DND-41 (cell line): ENCODE data around the gene KLRF2.

Experiments
- ATAC-seq: fragments of 200-7000 bp; cut with Tn5 transposase; 3 replicates; pipeline ENCODE4 v1.9.1; 2021; ENCODE audit warnings: low read depth; ENCODE audit not compliant: insufficient read depth
- DNase-seq: peaks from one replicate; pipeline ENCODE4 v3.0.0-alpha.2; 2020
- H2AFZ ChIP-seq: 2 replicates; pipeline ENCODE4 v1.6.0; 2012; ENCODE audit warnings: low read depth, low read length
- H3K27ac ChIP-seq: 2 replicates; pipeline ENCODE4 v1.5.1; 2012; ENCODE audit warnings: low read length, inconsistent platforms
- H3K27me3 ChIP-seq: fragments of 200-600 bp; sonication (generic); 2 replicates; pipeline ENCODE4 v1.6.0; 2012; ENCODE audit warnings: low read length, mild to moderate bottlenecking, inconsistent platforms; ENCODE audit not compliant: insufficient read depth, poor library complexity
- H3K36me3 ChIP-seq: 2 replicates; pipeline ENCODE4 v1.5.1; 2012; ENCODE audit warnings: low read length, inconsistent platforms; ENCODE audit not compliant: insufficient read depth
- H3K4me1 ChIP-seq: 2 replicates; pipeline ENCODE4 v1.5.1; 2012; ENCODE audit warnings: mild to moderate bottlenecking, low read length; ENCODE audit not compliant: insufficient read depth
- H3K4me2 ChIP-seq: 2 replicates; pipeline ENCODE4 v1.6.0; 2012; ENCODE audit warnings: mild to moderate bottlenecking, moderate library complexity, low read length, inconsistent platforms; ENCODE audit not compliant: insufficient read depth
- H3K4me3 ChIP-seq, 2 experiments: fragments of 200-600 bp in 1 of 2; shearing (Covaris generic) in 1 of 2; 2 replicates each; pipeline ENCODE4 v1.5.1; 2012 to 2016; ENCODE audit warnings: inconsistent platforms in 2 of 2, low read length in 2 of 2, mild to moderate bottlenecking in 2 of 2, low read depth in 1 of 2, moderate library complexity in 1 of 2
- H3K79me2 ChIP-seq: 2 replicates; pipeline ENCODE4 v1.6.0; 2012; ENCODE audit warnings: low read length, inconsistent platforms; ENCODE audit not compliant: insufficient read depth
- H3K9ac ChIP-seq: 2 replicates; pipeline ENCODE4 v1.6.0; 2012; ENCODE audit warnings: low read depth, mild to moderate bottlenecking, inconsistent platforms, low read length, moderate library complexity
- H3K9me3 ChIP-seq: 2 replicates; pipeline ENCODE4 v1.5.1; 2012; ENCODE audit warnings: low read length, moderate library complexity, mild to moderate bottlenecking, inconsistent platforms; ENCODE audit not compliant: insufficient read depth, severe bottlenecking
- H4K20me1 ChIP-seq: 2 replicates; pipeline ENCODE4 v1.6.0; 2012; ENCODE audit warnings: low read length; ENCODE audit not compliant: insufficient read depth
- CTCF ChIP-seq: IDR thresholded peaks from 2 replicates; pipeline ENCODE4 v1.5.1; 2012; ENCODE audit warnings: borderline replicate concordance, low read length, moderate library complexity, mild to moderate bottlenecking; ENCODE audit not compliant: poor library complexity, severe bottlenecking; ENCODE audit errors: extremely low read depth
- EZH2 ChIP-seq: IDR thresholded peaks from 3 replicates; pipeline ENCODE4 v1.6.1; 2012; ENCODE audit warnings: borderline replicate concordance, low read depth, mild to moderate bottlenecking, moderate library complexity, low read length, inconsistent platforms; ENCODE audit not compliant: severe bottlenecking

KLRF2 gene

GRCh38 chr12:9944391-9944790 is 63.1 kb downstream of the KLRF2 start:
- Histone ChIP-seq H3K36me3 (no peaks in the 10 kb centered on the region), H3K79me2 (no peaks in the 10 kb centered on the region), H3K4me3 (no peak overlapping the region), H3K9ac (no peak overlapping the region), H3K9me3 (no peaks in the 10 kb centered on the region), H3K4me2 (no peak overlapping the region), H3K4me1 (peaks cover 8% of the 10 kb centered on the region), H3K27me3 (peaks cover 12% of the 10 kb centered on the region), H4K20me1 (no peaks in the 10 kb centered on the region), H2AFZ (no peak overlapping the region), H3K27ac (no peak overlapping the region)
- TF ChIP-seq CTCF: no peak
- TF ChIP-seq EZH2: no peak
- ATAC-seq (no peak), DNase-seq (no peak)
